ENCODE measurements around the gene DDX42.

GRCh38 chr17:63760771-63761539 lies 13.0 kb upstream of the DDX42 start:
- TF ChIP-seq HNF4G (IDR thresholded peaks at IDR 0.05; ENCODE audit: borderline replicate concordance, low read depth, low read length) (no peak), HNF4G (CRISPR knock-in tag; IDR thresholded peaks at IDR 0.05; ENCODE audit: borderline replicate concordance, low read depth) (no peak), CEBPZ (IDR thresholded peaks at IDR 0.05; ENCODE audit: low read length) (no peak), UBTF (CRISPR knock-in tag; IDR thresholded peaks at IDR 0.05) (no peak), CHD2 (IDR thresholded peaks at IDR 0.05; ENCODE audit: low read depth, low read length) (no peak), EZH2 (conservative IDR thresholded peaks at IDR 0.05; ENCODE audit: low read depth, low read length) (no peak), AKNA (CRISPR knock-in tag; IDR thresholded peaks at IDR 0.05; ENCODE audit: borderline replicate concordance) (no peak), HOMEZ (CRISPR knock-in tag; IDR thresholded peaks at IDR 0.05; ENCODE audit: low read depth) (no peak), RFX5 (IDR thresholded peaks at IDR 0.05; ENCODE audit: low read depth, low read length) (no peak)
